Measurements from ENCODE around the gene RHOJ. TPM values are rescaled to one million over a fixed set of nuclear protein-coding genes. Genes with fewer than 3 reads are reported as not detected.

Gene RHOJ
- total and polyA plus RNA-seq, 2 of the 8 experiments (the other 6 are each of a cell fraction or from before 2014, with no cell fraction given) = 0.11 TPM; not detected in 1

- DNase-seq (ENCODE audit: low read depth in 1 of 2, low spot score in 2 of 2) (peak in 1 of 2 experiments; percentile 10), FAIRE-seq (peak; percentile 52)
- no peak overlapping the region for H2BK5ac ChIP-seq (ENCODE audit: low read depth, low read length)
- H3K27me3 ChIP-seq (replicated peaks in 1 of 4; ENCODE audit: control insufficient read depth in 3 of 4, extremely low read depth in 1 of 4, insufficient read depth in 3 of 4, low read length in 3 of 4) = no peaks in the 10 kb centered on the region
- H3K79me1 ChIP-seq (ENCODE audit: low read depth, low read length) = no peaks in the 10 kb centered on the region
- H2BK120ac ChIP-seq (replicated peaks; ENCODE audit: low read depth, low read length) = no peak overlapping the region
- no peak overlapping the region for H2BK12ac ChIP-seq (ENCODE audit: low read depth, low read length)
- no peak overlapping the region for H2AK5ac ChIP-seq (ENCODE audit: low read depth, low read length)
- CTCF ChIA-PET (ENCODE audit: partially characterized antibody) = interaction anchor here (1.0 to 2.9 kb wide), 3 partner anchors 9 to 24 kb away, joined by 3 to 18 read pairs (median 3); no protein-coding TSS in a partner anchor
- H3K4ac ChIP-seq (replicated peaks; ENCODE audit: insufficient read length, low read depth, low read length) = no peak overlapping the region
- POLR2A ChIA-PET (ENCODE audit: partially characterized antibody) = no interaction called here
- no peak overlapping the region for H2BK15ac ChIP-seq (ENCODE audit: low read length)
- no peak overlapping the region for H3K14ac ChIP-seq (ENCODE audit: insufficient read length)
- no peaks in the 10 kb centered on the region for H3K4me1 ChIP-seq (replicated peaks in 1 of 4; ENCODE audit: control insufficient read depth in 3 of 4, insufficient read depth in 4 of 4, low read length in 3 of 4)
- no peaks in the 10 kb centered on the region for H3K79me2 ChIP-seq (ENCODE audit: control insufficient read depth in 1 of 2, insufficient read depth in 2 of 2, low read length in 2 of 2)
- H3K27ac ChIP-seq (ENCODE audit: low read depth, low read length) = no peak overlapping the region
- no peak overlapping the region for H3K4me2 ChIP-seq (ENCODE audit: insufficient read depth in 1 of 2, low read depth in 2 of 2, low read length in 2 of 2)
- no peak for TF ChIP-seq CEBPB (IDR thresholded peaks at IDR 0.05; ENCODE audit: low read depth, low read length)
- no peak for TF ChIP-seq RNF2 (IDR thresholded peaks at IDR 0.05; ENCODE audit: borderline replicate concordance, low read depth, low read length, missing control alignments, poor library complexity, severe bottlenecking)
- no peak for TF ChIP-seq JUND (IDR thresholded peaks at IDR 0.05; ENCODE audit: low read length)
- TF ChIP-seq SP1 (IDR thresholded peaks at IDR 0.05; ENCODE audit: low read depth, low read length) = peak; percentile 54; the same call in 1 of the 2 replicates
- 0 out of 2 replicates have a peak, but pooled peaks have one; percentile 44 for TF ChIP-seq TEAD4 (IDR thresholded peaks at IDR 0.05; ENCODE audit: low read depth, low read length)
- no peaks in the 10 kb centered on the region for H4K20me1 ChIP-seq (replicated peaks in 1 of 2; ENCODE audit: control insufficient read depth in 1 of 2, insufficient read depth in 2 of 2, low read length in 2 of 2)
- WGBS, 2 experiments (ENCODE audit: extremely low coverage in 1 of 2, insufficient coverage in 1 of 2, insufficient read length in 1 of 2, insufficient replicate concordance in 2 of 2, low coverage in 1 of 2, low lambda C conversion rate in 2 of 2, missing lambda C conversion rate in 1 of 2) = 95% methylated on average over 1 of the region's 1 CpG; no CpG with 5 or more reads in 1 of the 2 experiments
- no peak overlapping the region for H4K91ac ChIP-seq (replicated peaks; ENCODE audit: insufficient read length, low read length)
- no peak overlapping the region for H3K23ac ChIP-seq (ENCODE audit: insufficient read length)
- H3K9ac ChIP-seq (replicated peaks in 1 of 4; ENCODE audit: extremely low read depth in 1 of 4, low read depth in 3 of 4, low read length in 3 of 4) = no peak overlapping the region
- no peak overlapping the region for H2BK20ac ChIP-seq (ENCODE audit: low read length)
- H3K18ac ChIP-seq (ENCODE audit: extremely low read depth, low read length) = no peak overlapping the region
- no peak overlapping the region for H4K8ac ChIP-seq (ENCODE audit: extremely low read depth, insufficient read depth, low read length)
- H4K5ac ChIP-seq (ENCODE audit: insufficient read length, low read depth, low read length) = no peak overlapping the region
- no peak overlapping the region for H2AFZ ChIP-seq (ENCODE audit: low read length)
- H3K9me3 ChIP-seq (ENCODE audit: insufficient read depth in 2 of 2, low read depth in 1 of 2, low read length in 1 of 2) = peaks cover 14 to 25% of the 10 kb centered on the region in 2 experiments
- peak overlapping the region in 1 of 4 experiments; percentile 5; a peak in 1 of 8 replicates for H3K4me3 ChIP-seq (ENCODE audit: extremely low read depth in 1 of 4, insufficient read depth in 2 of 4, low read depth in 3 of 4, low read length in 4 of 4)
- H3K23me2 ChIP-seq (ENCODE audit: low read depth, low read length) = no peaks in the 10 kb centered on the region
- H3K56ac ChIP-seq (replicated peaks; ENCODE audit: insufficient read length, low read depth, low read length) = no peak overlapping the region
- no peaks in the 10 kb centered on the region for H3K36me3 ChIP-seq (ENCODE audit: control insufficient read depth in 2 of 4, insufficient read depth in 4 of 4, low read length in 3 of 4)
Observed at GRCh38 chr14:63266106-63266505, 61.9 kb downstream of the RHOJ start.

Data from H1 (cell line).